ENCODE data around the gene MORN1.

DNA sequence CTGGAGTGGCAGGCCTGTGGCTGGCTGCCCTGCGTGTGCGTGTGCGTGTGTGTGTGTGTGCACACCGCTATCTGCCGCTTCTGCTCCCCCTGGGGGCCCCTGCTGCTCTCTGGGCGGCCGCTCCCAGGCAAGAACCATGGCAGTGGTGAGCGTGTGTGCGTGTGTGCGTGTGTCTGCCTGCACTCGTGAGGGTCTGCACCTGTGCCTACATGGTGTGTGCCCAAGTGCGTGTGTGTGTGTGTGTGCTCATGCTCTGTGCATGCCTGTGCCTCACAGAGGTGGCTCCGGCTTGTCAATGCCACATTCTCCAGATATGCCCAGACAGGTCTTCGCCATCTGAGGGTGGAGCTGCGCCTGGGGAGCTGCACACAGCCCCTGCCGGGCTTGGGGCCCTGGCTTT, 39.7 kb upstream of the MORN1 start:
- TF ChIP-seq POLR2AphosphoS5 (IDR thresholded peaks at IDR 0.05; ENCODE audit: low read depth, low read length): no peak
- no peak for TF ChIP-seq TAF1 (IDR thresholded peaks at IDR 0.05; ENCODE audit: borderline replicate concordance, low read depth, low read length)

Data from GM12892 (cell line).